SK-N-MC (cell line): ENCODE measurements around the gene S100G.

Experiments
- EZH2 ChIP-seq: fragments of 200-600 bp; sonication (generic); IDR thresholded peaks from one replicate; pipeline ENCODE4 v1.6.1; 2017; ENCODE audit warnings: antibody characterized with exemption
- FOXP2 ChIP-seq: optimal IDR thresholded peaks from 2 replicates; pipeline ENCODE3; 2011; ENCODE audit warnings: mild to moderate bottlenecking, moderate library complexity; ENCODE audit not compliant: insufficient read depth; ENCODE audit errors: extremely low read length, control extremely low read depth
- POLR2AphosphoS5 ChIP-seq: IDR thresholded peaks from 2 replicates; pipeline ENCODE4 v1.6.1; 2012; ENCODE audit warnings: mild to moderate bottlenecking, low read depth, low read length, borderline replicate concordance

DNA sequence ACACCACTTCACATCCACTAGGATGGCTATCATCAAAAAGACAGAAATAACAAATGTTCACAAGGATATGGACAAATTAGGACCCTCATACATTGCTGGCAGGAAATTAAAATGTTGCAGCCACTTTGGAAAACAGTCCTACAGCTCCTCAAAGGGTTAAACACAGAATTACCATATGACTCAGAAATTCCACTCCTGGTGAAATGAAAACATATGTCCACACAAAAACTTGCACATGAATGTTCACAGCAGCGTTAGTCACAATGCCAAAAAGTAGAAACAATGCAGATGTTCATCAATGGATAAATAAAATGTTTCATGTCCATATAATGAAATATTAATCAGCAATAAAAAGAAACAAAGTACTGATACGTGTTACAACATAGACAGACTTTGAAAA is 15.1 kb downstream of the S100G start:
- TF ChIP-seq EZH2 (no peak), POLR2AphosphoS5 (no peak), FOXP2 (no peak)
